Right cardiac atrium (tissue), 5 donors: ENCODE data around the gene KLHL25. TPM values are rescaled to one million over a fixed set of nuclear protein-coding genes. Genes with fewer than 3 reads are reported as not detected.

Experiments used
- ATAC-seq, 2 donors: fragments of 200-7000 bp; cut with Tn5 transposase; one replicate each; pipeline versions ENCODE4 v1.8.0 to v1.9.1; 2020; ENCODE audit warnings: moderate library complexity in 2 of 2, mild to moderate bottlenecking in 1 of 2
- DNase-seq, 3 donors: peaks; one replicate each; pipeline ENCODE4 v3.0.0-alpha.2; 2020
- H3K27ac ChIP-seq: one replicate; pipeline ENCODE4 v1.5.1; 2013; ENCODE audit warnings: mild to moderate bottlenecking, low read length, control low read depth, moderate library complexity
- H3K27me3 ChIP-seq: one replicate; pipeline ENCODE4 v1.6.1; 2013; ENCODE audit not compliant: control insufficient read depth, insufficient read depth
- H3K4me1 ChIP-seq: one replicate; pipeline ENCODE4 v1.6.1; 2013; ENCODE audit warnings: low read length; ENCODE audit not compliant: control insufficient read depth, insufficient read depth
- H3K4me3 ChIP-seq: one replicate; pipeline ENCODE4 v1.5.1; 2013; ENCODE audit warnings: low read length, control low read depth
- H3K9me3 ChIP-seq: one replicate; pipeline ENCODE4 v1.6.1; 2013; ENCODE audit warnings: low read length; ENCODE audit not compliant: control insufficient read depth
- WGBS: extraction: QIAGEN DNeasy Blood & Tissue Kit; methylation state at CpG from one replicate; pipeline ENCODE4 v1.1.7; 2013; 5-methylcytosine and 5-hydroxymethylcytosine counted together
- intact Hi-C, 4 donors: fragments of 100-400 bp; cut with DNase I; formaldehyde crosslinking; loops; one replicate each; pipeline versions ENCODE4 v1.11.0 to v1.14.0; 2022 to 2023
- polyA plus RNA-seq: library from polyadenylated mRNA; stranded (reverse); fragments of 200-250 nt; gene quantifications from one replicate; pipeline ENCODE4 v1.2.3, GENCODE V29; 2013
- total RNA-seq, 4 donors: library from RNA; stranded (reverse); fragmentation: NEBNext Ultra II Directional; extraction: Animal tissue kit (Norgen Biotek cat#: 25700); gene quantifications; one replicate each; pipeline ENCODE4 v1.2.1, GENCODE V29; 2021
- donor health status: healthy with polysubstance abuse.
- donor health status: DM: no; HTN: yes; CAD: no.
- donor health status: DM: no; HTN: no; CAD: no.
- donor health status: DM: no; HTN: yes; CAD: no; lungs with severe emphysema.
- donor health status: DM: yes; HTN: yes; CAD: no.

KLHL25 gene
- total and polyA plus RNA-seq, 5 donors: 3.4 to 6.6 (median 4.8) TPM

GRCh38 chr15:85788771-85789495 lies 5.8 kb downstream of the KLHL25 start:
- no peak for ATAC-seq
- DNase-seq: no peak
- no peak overlapping the region for H3K27ac ChIP-seq
- intact Hi-C loops: no loop called here
- 84% methylated on average over 12 of the region's 12 CpGs for WGBS
- H3K4me3 ChIP-seq: no peak overlapping the region
- peaks cover 20% of the 10 kb centered on the region for H3K4me1 ChIP-seq
- no peaks in the 10 kb centered on the region for H3K9me3 ChIP-seq
- H3K27me3 ChIP-seq: no peaks in the 10 kb centered on the region

GRCh38 chr15:85786781-85787114 lies 8.0 kb downstream of the KLHL25 start:
- Histone ChIP-seq H3K4me3 (no peak overlapping the region), H3K4me1 (peaks cover 11% of the 10 kb centered on the region)
- intact Hi-C loops: no loop called here

GRCh38 chr15:85785887-85786780 lies 8.6 kb downstream of the KLHL25 start:
- ATAC-seq: peak; percentile 65 to 75
- peak in 2 of 3 donors; percentile 66 to 74 for DNase-seq
- Histone ChIP-seq H3K9me3 (no peaks in the 10 kb centered on the region), H3K4me3 (no peak overlapping the region), H3K4me1 (peaks cover 11% of the 10 kb centered on the region), H3K27ac (peak overlapping the region; percentile 60), H3K27me3 (no peaks in the 10 kb centered on the region)
- intact Hi-C loops: no loop called here
- 45% methylated on average over 10 of the region's 10 CpGs for WGBS

More at GRCh38 chr15:85786781-85787114, 8.0 kb downstream of the KLHL25 start:
- no peaks in the 10 kb centered on the region for H3K27me3 ChIP-seq
- H3K9me3 ChIP-seq: no peaks in the 10 kb centered on the region
- WGBS: 91% methylated on average over 3 of the region's 3 CpGs
- H3K27ac ChIP-seq: no peak overlapping the region
- ATAC-seq (no peak), DNase-seq (no peak)

- ATAC-seq (no peak), DNase-seq (no peak)
- Histone ChIP-seq H3K9me3 (no peaks in the 10 kb centered on the region), H3K4me3 (no peak overlapping the region), H3K4me1 (peaks cover 31% of the 10 kb centered on the region), H3K27me3 (no peaks in the 10 kb centered on the region), H3K27ac (no peak overlapping the region)
- WGBS: 84% methylated on average over 6 of the region's 6 CpGs
- intact Hi-C loops: no loop called here
Measured at GRCh38 chr15:85782064-85782463, 12.7 kb downstream of the KLHL25 start.

GRCh38 chr15:85781099-85781498 lies 13.6 kb downstream of the KLHL25 start:
- 90% methylated on average over 7 of the region's 7 CpGs for WGBS
- intact Hi-C loops: no loop called here
- ATAC-seq: no peak
- H3K4me3 ChIP-seq: no peak overlapping the region
- DNase-seq: no peak
- no peak overlapping the region for H3K27ac ChIP-seq
- no peaks in the 10 kb centered on the region for H3K9me3 ChIP-seq
- H3K27me3 ChIP-seq: no peaks in the 10 kb centered on the region
- peaks cover 28% of the 10 kb centered on the region for H3K4me1 ChIP-seq

- intact Hi-C loops: no loop called here
- H3K27ac ChIP-seq: no peak overlapping the region
- peaks cover 23% of the 10 kb centered on the region for H3K4me1 ChIP-seq
- no peaks in the 10 kb centered on the region for H3K27me3 ChIP-seq
- DNase-seq (no peak), ATAC-seq (no peak)
- 79% methylated on average over 8 of the region's 8 CpGs for WGBS
- H3K9me3 ChIP-seq: no peaks in the 10 kb centered on the region
- no peak overlapping the region for H3K4me3 ChIP-seq
Measured at GRCh38 chr15:85780225-85780985, 14.3 kb downstream of the KLHL25 start.

- Histone ChIP-seq H3K27ac (no peak overlapping the region), H3K4me3 (no peak overlapping the region), H3K9me3 (no peaks in the 10 kb centered on the region), H3K27me3 (no peaks in the 10 kb centered on the region), H3K4me1 (peaks cover 22% of the 10 kb centered on the region)
- DNase-seq: no peak
- no peak for ATAC-seq
- 98% methylated on average over 1 of the region's 1 CpG for WGBS
- intact Hi-C loops: no loop called here
Measured at GRCh38 chr15:85779249-85779648, 15.5 kb downstream of the KLHL25 start.

- Histone ChIP-seq H3K9me3 (no peaks in the 10 kb centered on the region), H3K4me3 (no peak overlapping the region), H3K4me1 (peaks cover 22% of the 10 kb centered on the region), H3K27ac (peak overlapping the region; percentile 13), H3K27me3 (no peaks in the 10 kb centered on the region)
- WGBS: 62% methylated on average over 10 of the region's 10 CpGs
- DNase-seq (peak in 2 of 3 donors; percentile 63), ATAC-seq (peak; percentile 74 to 76)
- intact Hi-C loops: no loop called here
Measured at GRCh38 chr15:85778107-85778776, 16.5 kb downstream of the KLHL25 start.

- H3K4me3 ChIP-seq: no peak overlapping the region
- peak overlapping the region; percentile 13 for H3K27ac ChIP-seq
- intact Hi-C loops: no loop called here
- H3K9me3 ChIP-seq: no peaks in the 10 kb centered on the region
- DNase-seq (peak in 2 of 3 donors; percentile 44 to 61), ATAC-seq (peak; percentile 11 to 57)
- no peaks in the 10 kb centered on the region for H3K27me3 ChIP-seq
- peaks cover 26% of the 10 kb centered on the region for H3K4me1 ChIP-seq
- 69% methylated on average over 18 of the region's 18 CpGs for WGBS
Measured at GRCh38 chr15:85777250-85778106, 17.2 kb downstream of the KLHL25 start.

GRCh38 chr15:85773970-85774369 lies 20.8 kb downstream of the KLHL25 start:
- no peak overlapping the region for H3K4me3 ChIP-seq
- H3K4me1 ChIP-seq: peaks cover 28% of the 10 kb centered on the region
- H3K9me3 ChIP-seq: no peaks in the 10 kb centered on the region
- 97% methylated on average over 10 of the region's 10 CpGs for whole genome bisulfite sequencing
- DNase-seq (peak in 1 of 3 donors; percentile 36), ATAC-seq (no peak)
- no peaks in the 10 kb centered on the region for H3K27me3 ChIP-seq
- no peak overlapping the region for H3K27ac ChIP-seq
- intact Hi-C loops: no loop called here
